ENCODE data around the gene EPAS1. TPM values are rescaled to one million over a fixed set of nuclear protein-coding genes. Genes with fewer than 3 reads are reported as not detected.

The EPAS1 gene
- total RNA-seq (ENCODE audit: low replicate concordance), result 0.15 and 1.1 TPM in 2 replicates

GRCh38 chr2:46296840-46297545 lies at the start of gene EPAS1:
Gene EPAS1 (plus strand): TSS chr2:46297407. CDS start chr2:46297912, 505 bp downstream.
- peaks cover 22% of the 10 kb centered on the region for H3K4me1 Mint-ChIP-seq
- H3K27ac Mint-ChIP-seq, result no peak within 1 kb of the TSS
- peak; percentile 94 for DNase-seq (ENCODE audit: low spot score)
- no peaks in the 10 kb centered on the region for H3K79me2 ChIP-seq (ENCODE audit: low read depth)
- H3K4me1 ChIP-seq, result no peaks in the 10 kb centered on the region
- peaks cover 33% of the 10 kb centered on the region for H4K20me1 ChIP-seq (ENCODE audit: low read depth)
- peaks cover 15% of the 10 kb centered on the region for H3F3A ChIP-seq (ENCODE audit: low read depth)
- H3K27me3 Mint-ChIP-seq (ENCODE audit: insufficient read depth, low read depth), result peaks cover 75% of the 10 kb centered on the region
- no peak within 1 kb of the TSS for H3K9ac ChIP-seq
- no peaks in the 10 kb centered on the region for H3K9me3 ChIP-seq (ENCODE audit: low read depth)
- TF ChIP-seq EZH2 (IDR thresholded peaks at IDR 0.05), result no peak
- no peak for TF ChIP-seq EZH2phosphoT487 (IDR thresholded peaks at IDR 0.05)
- H3K36me3 ChIP-seq, result no peaks in the 10 kb centered on the region
- no peaks in the 10 kb centered on the region for H3K36me3 Mint-ChIP-seq
- H3K27ac ChIP-seq, result no peak within 1 kb of the TSS
- peaks cover 77% of the 10 kb centered on the region for H3K27me3 ChIP-seq
- peak within 1 kb of the TSS; percentile 87 for H3K4me3 Mint-ChIP-seq
- H3K9me3 Mint-ChIP-seq, result peaks cover 3% of the 10 kb centered on the region
- peak within 1 kb of the TSS; percentile 62 for H3K4me3 ChIP-seq
- peak within 1 kb of the TSS; percentile 96 for H3K4me2 ChIP-seq
- peak within 1 kb of the TSS; percentile 72 for H2AFZ ChIP-seq (replicated peaks)

GRCh38 chr2:46248171-46248570 lies 49.0 kb upstream of the EPAS1 start:
- Histone ChIP-seq H4K20me1 (ENCODE audit: low read depth) (no peaks in the 10 kb centered on the region), H3K36me3 (no peaks in the 10 kb centered on the region), H3K27ac (no peak overlapping the region), H3K9me3 (ENCODE audit: low read depth) (peaks cover 8% of the 10 kb centered on the region), H3K4me2 (no peak overlapping the region), H3K4me3 (no peak overlapping the region), H2AFZ (replicated peaks) (no peak overlapping the region), H3K79me2 (ENCODE audit: low read depth) (no peaks in the 10 kb centered on the region), H3F3A (ENCODE audit: low read depth) (no peaks in the 10 kb centered on the region), H3K27me3 (no peaks in the 10 kb centered on the region), H3K9ac (no peak overlapping the region), H3K4me1 (no peaks in the 10 kb centered on the region)
- H3K4me3 Mint-ChIP-seq, result no peak overlapping the region
- H3K9me3 Mint-ChIP-seq, result peaks cover 4% of the 10 kb centered on the region
- H3K36me3 Mint-ChIP-seq, result no peaks in the 10 kb centered on the region
- peaks cover 3% of the 10 kb centered on the region for H3K4me1 Mint-ChIP-seq
- peaks cover 3% of the 10 kb centered on the region for H3K27me3 Mint-ChIP-seq (ENCODE audit: insufficient read depth, low read depth)
- TF ChIP-seq CTCF (IDR thresholded peaks at IDR 0.05), result no peak
- no peak overlapping the region for H3K27ac Mint-ChIP-seq
- no peak for DNase-seq (ENCODE audit: low spot score)

- peaks cover 3% of the 10 kb centered on the region for H3K4me1 Mint-ChIP-seq
- H3K36me3 Mint-ChIP-seq, result no peaks in the 10 kb centered on the region
- Histone ChIP-seq H3K9ac (no peak overlapping the region), H3K27me3 (no peaks in the 10 kb centered on the region), H3K4me2 (no peak overlapping the region), H3K27ac (no peak overlapping the region), H3K4me3 (no peak overlapping the region), H3F3A (ENCODE audit: low read depth) (no peaks in the 10 kb centered on the region), H2AFZ (replicated peaks) (no peak overlapping the region), H3K9me3 (ENCODE audit: low read depth) (peaks cover 8% of the 10 kb centered on the region), H3K79me2 (ENCODE audit: low read depth) (no peaks in the 10 kb centered on the region), H3K4me1 (no peaks in the 10 kb centered on the region), H3K36me3 (no peaks in the 10 kb centered on the region), H4K20me1 (ENCODE audit: low read depth) (no peaks in the 10 kb centered on the region)
- no peak for TF ChIP-seq EZH2phosphoT487 (IDR thresholded peaks at IDR 0.05)
- TF ChIP-seq EZH2 (IDR thresholded peaks at IDR 0.05), result no peak
- no peak for TF ChIP-seq CTCF (IDR thresholded peaks at IDR 0.05)
- H3K4me3 Mint-ChIP-seq, result no peak overlapping the region
- H3K9me3 Mint-ChIP-seq, result peaks cover 4% of the 10 kb centered on the region
- H3K27me3 Mint-ChIP-seq (ENCODE audit: insufficient read depth, low read depth), result peaks cover 3% of the 10 kb centered on the region
- no peak for DNase-seq (ENCODE audit: low spot score)
- no peak overlapping the region for H3K27ac Mint-ChIP-seq
These were observed 47.6 kb upstream of the EPAS1 start for GRCh38 chr2:46249654-46250053.
